GM18526 (cell line): Measurements from ENCODE around the gene KRT31.
"Not testable (repeated sequence)": the region's sequence is repeated elsewhere in the genome, so short reads cannot be mapped to it uniquely, and the experiment has no call there.

Experiments used
- POLR2A ChIP-seq: IDR thresholded peaks from 3 replicates; pipeline ENCODE4 v1.6.1; 2011; ENCODE audit not compliant: insufficient read length; ENCODE audit errors: extremely low read depth

Gene KRT31

DNA sequence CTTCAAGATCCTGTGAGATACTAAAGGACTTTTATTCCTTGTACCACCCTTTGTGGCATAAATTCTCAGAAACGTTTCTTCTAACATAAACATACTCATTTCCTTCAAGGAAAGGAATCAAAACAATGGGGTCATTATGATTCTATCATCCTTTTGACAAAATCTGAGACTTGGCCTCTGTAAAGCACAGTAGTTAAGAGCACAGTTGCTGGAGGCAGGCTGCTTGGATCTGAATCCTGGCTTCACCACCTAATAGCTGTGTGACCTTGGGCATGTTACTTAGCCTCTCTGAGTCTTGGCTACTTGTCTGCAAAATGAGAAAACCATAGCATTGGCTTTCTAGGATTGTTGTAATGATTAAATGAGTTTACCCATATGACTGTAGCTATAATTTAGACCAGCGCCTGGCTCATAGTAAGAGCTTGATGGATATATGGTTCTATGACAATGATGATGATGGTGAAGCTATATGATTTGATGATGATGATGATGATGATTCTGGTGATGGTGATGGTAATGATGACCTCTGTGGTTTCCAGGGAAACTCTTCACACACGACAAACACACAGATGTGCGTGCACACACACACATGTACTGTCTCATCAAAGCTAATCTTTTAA, 6.1 kb upstream of the KRT31 start:
- TF ChIP-seq POLR2A: no peak

DNA sequence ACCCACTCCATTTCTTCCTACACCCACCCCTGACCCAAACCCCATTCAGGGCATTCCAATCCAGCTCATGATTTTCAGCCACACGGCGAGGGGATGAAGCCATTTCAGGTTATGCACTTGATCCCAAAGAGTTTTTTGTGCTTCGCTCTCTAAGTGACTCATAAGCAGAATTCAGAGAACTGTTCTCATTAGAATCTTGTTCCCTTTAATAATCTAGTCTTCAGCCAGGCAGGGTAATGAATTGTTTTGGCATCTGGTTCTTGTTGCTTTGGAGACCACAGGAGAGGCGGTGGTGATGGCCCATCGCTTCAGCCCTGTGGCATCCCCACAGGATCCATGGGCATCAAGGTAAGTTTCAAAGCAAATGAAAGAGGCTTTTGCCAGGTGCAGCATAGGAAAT, 4.8 kb upstream of the KRT31 start:
- no peak for TF ChIP-seq POLR2A

DNA sequence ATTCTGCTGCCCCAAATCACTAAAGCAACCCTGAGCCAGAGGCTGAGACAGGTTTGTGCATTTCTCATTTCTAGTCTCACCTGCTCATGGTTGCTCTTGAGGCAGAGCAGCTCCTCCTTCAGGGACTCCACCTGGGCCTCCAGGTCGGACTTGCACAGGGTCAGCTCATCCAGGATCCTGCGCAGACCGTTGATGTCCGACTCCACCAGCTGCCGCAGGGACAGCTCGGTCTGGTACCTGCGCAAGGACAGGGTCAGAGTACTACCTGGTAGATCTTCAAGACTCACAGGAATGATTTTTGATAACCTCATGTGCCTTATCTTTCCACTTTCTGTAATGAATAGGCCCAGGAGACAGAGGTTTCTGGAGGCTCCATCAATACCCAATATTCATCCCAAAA, 1.1 kb downstream of the KRT31 start:
- TF ChIP-seq POLR2A: no peak

- TF ChIP-seq POLR2A: no peak
These were observed 1.8 kb downstream of the KRT31 start for GRCh38 chr17:41395611-41396010.

GRCh38 chr17:41394254-41394996, 3.0 kb downstream of the KRT31 start:
- no peak for TF ChIP-seq POLR2A

DNA sequence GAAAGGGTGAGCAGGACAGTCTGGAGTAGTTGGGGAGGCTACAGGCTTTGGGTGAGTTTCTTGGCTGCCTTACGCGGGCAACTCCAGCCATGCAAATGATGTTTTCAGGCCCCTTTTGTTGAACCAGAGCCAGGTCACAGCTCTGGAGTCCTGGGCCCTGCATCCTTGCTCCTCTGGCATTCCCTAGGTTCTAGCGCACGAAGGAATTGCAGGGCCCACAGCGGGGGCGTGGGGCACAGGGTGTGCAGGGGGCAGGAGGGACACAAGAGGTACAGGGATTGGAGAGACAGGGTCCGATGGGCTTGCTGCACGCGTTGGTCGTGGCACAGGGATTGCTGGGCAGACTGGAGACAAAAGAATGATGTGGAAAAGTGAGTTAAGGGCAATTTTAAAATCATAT, 3.6 kb downstream of the KRT31 start:
- TF ChIP-seq POLR2A: no peak

- no peak for TF ChIP-seq POLR2A
These were observed 4.1 kb downstream of the KRT31 start for GRCh38 chr17:41393294-41393693.

DNA sequence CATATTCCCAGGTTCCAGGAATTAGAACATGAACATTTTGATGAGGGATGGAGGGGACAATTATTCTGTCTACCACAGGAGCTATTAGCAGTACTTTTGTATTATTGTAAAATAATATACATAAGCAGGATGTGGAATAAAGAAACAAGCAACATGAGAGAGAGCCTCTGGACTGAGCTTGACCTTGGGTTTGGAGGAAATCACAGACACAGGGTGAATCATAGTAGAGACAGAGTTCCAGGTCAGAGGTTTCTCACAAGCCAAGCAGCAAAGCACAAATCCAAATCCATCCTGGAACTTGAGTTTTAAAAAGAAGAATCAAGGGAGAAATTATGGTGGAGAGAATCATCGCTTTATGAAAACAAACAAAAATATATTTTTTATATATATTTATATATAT, 5.1 kb downstream of the KRT31 start:
- no peak for TF ChIP-seq POLR2A

GRCh38 chr17:41391535-41391934, 5.9 kb downstream of the KRT31 start:
- no peak for TF ChIP-seq POLR2A

GRCh38 chr17:41390411-41390938, 6.9 kb downstream of the KRT31 start:
- no peak for TF ChIP-seq POLR2A

- TF ChIP-seq POLR2A: no peak
These were observed 9.7 kb downstream of the KRT31 start for GRCh38 chr17:41387670-41388069.

DNA sequence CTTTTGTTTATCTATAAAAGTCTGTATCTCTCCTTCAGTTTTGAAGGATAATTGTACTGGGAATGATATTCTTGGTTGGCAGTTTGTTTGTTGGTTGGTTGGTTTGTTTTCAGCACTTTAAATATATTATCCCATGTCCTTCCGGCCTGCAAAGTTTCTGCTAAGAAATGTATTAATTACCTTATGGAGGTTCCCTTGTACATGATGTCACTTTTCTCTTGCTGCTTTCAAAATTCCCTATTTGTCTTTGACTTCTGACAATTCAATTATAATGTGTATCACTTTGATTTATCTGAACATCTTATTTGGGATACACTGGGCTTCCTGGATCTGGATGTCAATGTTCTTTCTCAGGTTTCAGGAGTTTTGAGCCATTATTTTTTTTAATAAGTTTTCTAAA, 11.2 kb downstream of the KRT31 start:
- no peak for TF ChIP-seq POLR2A

- TF ChIP-seq POLR2A: no peak
These were observed 13.7 kb downstream of the KRT31 start for GRCh38 chr17:41383690-41384089.

GRCh38 chr17:41382394-41382793, 15.0 kb downstream of the KRT31 start:
- TF ChIP-seq POLR2A: no peak

DNA sequence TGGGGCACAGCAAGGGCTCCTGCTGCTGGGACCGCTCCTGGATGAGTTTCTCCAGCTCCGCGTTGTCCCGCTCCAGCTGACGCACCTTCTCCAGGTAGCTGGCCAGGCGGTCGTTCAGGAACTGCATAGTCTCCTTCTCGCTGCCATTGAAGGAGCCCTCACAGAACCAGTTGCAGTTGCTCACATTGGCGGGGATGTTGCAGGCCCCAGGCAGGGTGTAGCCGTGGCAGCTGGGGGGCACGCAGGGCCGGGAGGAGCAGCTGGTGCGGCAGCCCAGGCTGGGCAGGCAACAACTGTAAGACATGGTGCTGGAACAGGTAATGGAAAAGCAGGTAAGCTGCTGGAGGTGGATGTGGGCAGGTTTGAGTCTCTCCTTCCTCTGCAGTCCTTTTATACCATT, 15.5 kb downstream of the KRT31 start, which contains the start of gene KRT34:
TSS of gene KRT34 (minus strand) at position 364 of the 400 bp plus-strand sequence. CDS start at position 304, 60 bp downstream.
- not testable (repeated sequence) for TF ChIP-seq POLR2A

DNA sequence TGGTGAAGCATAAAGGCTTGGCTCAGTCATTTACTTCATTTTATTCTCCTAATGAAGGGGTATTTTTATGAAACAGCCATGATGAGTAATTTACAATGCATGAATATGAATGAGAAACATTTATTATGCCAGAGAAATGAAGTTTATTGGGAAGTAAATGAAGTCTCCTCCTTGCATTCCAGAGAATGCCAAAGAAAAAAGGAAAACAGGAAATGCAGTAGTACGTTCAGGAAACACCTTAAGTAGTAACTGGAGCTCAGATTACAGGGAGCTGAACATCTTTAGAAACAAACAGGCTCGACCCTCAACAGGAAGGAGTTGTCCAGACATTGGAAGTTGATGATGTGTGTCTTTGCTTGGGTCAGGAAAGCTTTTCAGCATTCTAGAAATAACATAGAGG, 19.9 kb downstream of the KRT31 start:
- TF ChIP-seq POLR2A: no peak
